Sigmoid colon (tissue), 7 donors: ENCODE data around the gene ENPP6. TPM values are rescaled to one million over a fixed set of nuclear protein-coding genes. Genes with fewer than 3 reads are reported as not detected.

ENCODE experiments used
- DNase-seq: peaks from one replicate; pipeline ENCODE4 v3.0.0-alpha.2; 2019
- H3K27ac ChIP-seq, 4 donors: fragments of 200-600 bp; sonication (generic); one replicate each; pipeline ENCODE4 v1.5.1; 2016 to 2019; ENCODE audit warnings: mild to moderate bottlenecking in 1 of 4
- H3K27me3 ChIP-seq, 3 donors: fragments of 200-600 bp; sonication (generic); one replicate each; pipeline ENCODE4 v1.5.1; 2019; ENCODE audit warnings: mild to moderate bottlenecking in 1 of 3
- H3K36me3 ChIP-seq, 4 donors: fragments of 200-600 bp; sonication (generic); one replicate each; pipeline ENCODE4 v1.5.1; 2016 to 2019
- H3K4me1 ChIP-seq, 4 donors: fragments of 200-600 bp; sonication (generic); one replicate each; pipeline ENCODE4 v1.5.1; 2017 to 2019
- H3K4me3 ChIP-seq, 4 donors: fragments of 200-600 bp; sonication (generic); one replicate each; pipeline ENCODE4 v1.5.1; 2017 to 2019; ENCODE audit warnings: mild to moderate bottlenecking in 2 of 4, moderate library complexity in 1 of 4
- H3K9me3 ChIP-seq, 4 donors: fragments of 200-600 bp in 3 of 4; sonication (generic) in 3 of 4; one replicate each; pipeline versions ENCODE4 v1.5.1 to v1.6.1; 2013 to 2019
- EP300 ChIP-seq, 4 donors: sonication (generic); formaldehyde crosslinking; IDR thresholded peaks; one replicate each; pipeline ENCODE4 v1.6.1; 2017; ENCODE audit warnings: antibody characterized with exemption in 4 of 4
- POLR2A ChIP-seq, 2 donors: fragments of 450-650 bp; IDR thresholded peaks; one replicate each; pipeline ENCODE4 v1.6.1; 2016; ENCODE audit warnings: antibody characterized with exemption in 2 of 2, mild to moderate bottlenecking in 2 of 2, moderate library complexity in 2 of 2
- POLR2AphosphoS5 ChIP-seq, 4 donors: sonication (generic); formaldehyde crosslinking; IDR thresholded peaks; one replicate each; pipeline ENCODE4 v1.6.1; 2017; ENCODE audit warnings: antibody characterized with exemption in 4 of 4
- WGBS, 2 donors: extraction: QIAGEN DNeasy Blood & Tissue Kit; methylation state at CpG; one replicate each; pipeline ENCODE4 v1.1.7; 2013; 5-methylcytosine and 5-hydroxymethylcytosine counted together
- intact Hi-C: fragments of 100-400 bp; cut with DNase I; formaldehyde crosslinking; loops from one replicate; pipeline ENCODE4 v1.15.1; 2023
- polyA plus RNA-seq, 3 donors: library from polyadenylated mRNA; stranded (reverse); fragments of 200-250 nt; gene quantifications; one replicate each; pipeline ENCODE4 v1.2.3, GENCODE V29; 2013
- total RNA-seq, 4 donors: library from RNA; depleted of rRNA; stranded (reverse); fragments of >200 nt; gene quantifications; one replicate each; pipeline ENCODE4 v1.1.0, GENCODE V29; 2016
- TF ChIP-seq, protein P1 (sequence below), 4 experiments: fragments of 450-650 bp in 3 of 4; fragments of 200-600 bp in 1 of 4; IDR thresholded peaks; one replicate each; pipeline ENCODE4 v1.5.1; 2016 to 2019; ENCODE audit warnings: antibody characterized with exemption in 4 of 4, mild to moderate bottlenecking in 3 of 4, moderate library complexity in 2 of 4
- donor health status: healthy with polysubstance abuse.
- donor health status: Bipolar disorder and iron deficiency.
- donor health status: healthy.

The ENPP6 gene
- under 1 TPM; 0.27 to 0.66 (median 0.32) TPM for total RNA-seq
- polyA plus RNA-seq, result under 1 TPM; under 0.01 to 0.46 (median 0.31) TPM

DNA sequence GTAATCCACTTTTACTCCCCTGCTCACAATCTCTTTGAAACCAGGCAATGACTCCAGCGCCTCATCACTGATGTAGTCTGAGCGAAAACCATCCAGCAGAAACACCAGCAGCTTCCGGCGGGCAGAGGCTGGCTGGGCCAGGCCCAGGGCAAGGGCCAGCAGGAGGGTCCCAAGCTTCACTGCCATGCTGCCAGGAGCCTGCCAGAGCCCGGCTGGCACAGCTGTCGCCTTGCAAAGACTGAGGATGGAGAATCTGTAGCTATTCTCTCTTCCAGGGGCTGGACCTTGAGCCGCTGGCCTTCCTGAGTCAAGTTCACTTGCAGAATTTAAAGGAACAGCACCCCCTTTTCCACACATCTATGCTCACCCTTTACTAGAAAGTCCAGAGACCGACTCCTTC, at the start of gene ENPP6:
ENPP6 (minus strand) TSS at position 240 of the 400 bp plus-strand sequence; CDS start at position 186, 54 bp downstream.
- Histone ChIP-seq H3K27me3 (no peaks in the 10 kb centered on the region), H3K27ac (no peak within 1 kb of the TSS), H3K4me1 (no peaks in the 10 kb centered on the region), H3K9me3 (no peaks in the 10 kb centered on the region), H3K36me3 (no peaks in the 10 kb centered on the region), H3K4me3 (no peak within 1 kb of the TSS)
- WGBS, 2 donors, result 74 to 80% methylated on average over 8 of the region's 8 CpGs
- TF ChIP-seq EP300 (IDR thresholded peaks at IDR 0.05) (no peak), POLR2AphosphoS5 (IDR thresholded peaks at IDR 0.05) (no peak), POLR2A (IDR thresholded peaks at IDR 0.05) (no peak)
- TF ChIP-seq, protein P1, sequence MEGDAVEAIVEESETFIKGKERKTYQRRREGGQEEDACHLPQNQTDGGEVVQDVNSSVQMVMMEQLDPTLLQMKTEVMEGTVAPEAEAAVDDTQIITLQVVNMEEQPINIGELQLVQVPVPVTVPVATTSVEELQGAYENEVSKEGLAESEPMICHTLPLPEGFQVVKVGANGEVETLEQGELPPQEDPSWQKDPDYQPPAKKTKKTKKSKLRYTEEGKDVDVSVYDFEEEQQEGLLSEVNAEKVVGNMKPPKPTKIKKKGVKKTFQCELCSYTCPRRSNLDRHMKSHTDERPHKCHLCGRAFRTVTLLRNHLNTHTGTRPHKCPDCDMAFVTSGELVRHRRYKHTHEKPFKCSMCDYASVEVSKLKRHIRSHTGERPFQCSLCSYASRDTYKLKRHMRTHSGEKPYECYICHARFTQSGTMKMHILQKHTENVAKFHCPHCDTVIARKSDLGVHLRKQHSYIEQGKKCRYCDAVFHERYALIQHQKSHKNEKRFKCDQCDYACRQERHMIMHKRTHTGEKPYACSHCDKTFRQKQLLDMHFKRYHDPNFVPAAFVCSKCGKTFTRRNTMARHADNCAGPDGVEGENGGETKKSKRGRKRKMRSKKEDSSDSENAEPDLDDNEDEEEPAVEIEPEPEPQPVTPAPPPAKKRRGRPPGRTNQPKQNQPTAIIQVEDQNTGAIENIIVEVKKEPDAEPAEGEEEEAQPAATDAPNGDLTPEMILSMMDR (IDR thresholded peaks at IDR 0.05), result no peak
- DNase-seq, result no peak
- intact Hi-C loops, result no loop called here

- Histone ChIP-seq H3K4me3 (no peak overlapping the region), H3K27me3 (no peaks in the 10 kb centered on the region), H3K9me3 (no peaks in the 10 kb centered on the region), H3K4me1 (peaks cover 0 to 8% (median 0%) of the 10 kb centered on the region in 4 donors), H3K27ac (peak overlapping the region in 1 of 4 donors; percentile 55), H3K36me3 (no peaks in the 10 kb centered on the region)
- no peak for DNase-seq
- intact Hi-C loops, result no loop called here
- TF ChIP-seq, protein P1 (IDR thresholded peaks at IDR 0.05), result no peak
- no peak for TF ChIP-seq POLR2A (IDR thresholded peaks at IDR 0.05)
- TF ChIP-seq EP300 (IDR thresholded peaks at IDR 0.05), result no peak
- TF ChIP-seq POLR2AphosphoS5 (IDR thresholded peaks at IDR 0.05), result no peak
- 34 to 51% methylated on average over 1 of the region's 1 CpG for WGBS, 2 donors
These were observed 49.5 kb upstream of the ENPP6 start for GRCh38 chr4:184267206-184267608.

- Histone ChIP-seq H3K36me3 (no peaks in the 10 kb centered on the region), H3K27ac (no peak overlapping the region), H3K4me3 (no peak overlapping the region), H3K27me3 (no peaks in the 10 kb centered on the region), H3K9me3 (no peaks in the 10 kb centered on the region), H3K4me1 (peaks cover 0 to 8% (median 0%) of the 10 kb centered on the region in 4 donors)
- TF ChIP-seq EP300 (IDR thresholded peaks at IDR 0.05) (no peak), POLR2AphosphoS5 (IDR thresholded peaks at IDR 0.05) (no peak), POLR2A (IDR thresholded peaks at IDR 0.05) (no peak)
- TF ChIP-seq, protein P1 (IDR thresholded peaks at IDR 0.05), result no peak
- no peak for DNase-seq
- intact Hi-C loops, result no loop called here
- 77 to 82% methylated on average over 16 of the region's 16 CpGs for WGBS, 2 donors
These were observed 48.1 kb upstream of the ENPP6 start for GRCh38 chr4:184265546-184266351.

DNA sequence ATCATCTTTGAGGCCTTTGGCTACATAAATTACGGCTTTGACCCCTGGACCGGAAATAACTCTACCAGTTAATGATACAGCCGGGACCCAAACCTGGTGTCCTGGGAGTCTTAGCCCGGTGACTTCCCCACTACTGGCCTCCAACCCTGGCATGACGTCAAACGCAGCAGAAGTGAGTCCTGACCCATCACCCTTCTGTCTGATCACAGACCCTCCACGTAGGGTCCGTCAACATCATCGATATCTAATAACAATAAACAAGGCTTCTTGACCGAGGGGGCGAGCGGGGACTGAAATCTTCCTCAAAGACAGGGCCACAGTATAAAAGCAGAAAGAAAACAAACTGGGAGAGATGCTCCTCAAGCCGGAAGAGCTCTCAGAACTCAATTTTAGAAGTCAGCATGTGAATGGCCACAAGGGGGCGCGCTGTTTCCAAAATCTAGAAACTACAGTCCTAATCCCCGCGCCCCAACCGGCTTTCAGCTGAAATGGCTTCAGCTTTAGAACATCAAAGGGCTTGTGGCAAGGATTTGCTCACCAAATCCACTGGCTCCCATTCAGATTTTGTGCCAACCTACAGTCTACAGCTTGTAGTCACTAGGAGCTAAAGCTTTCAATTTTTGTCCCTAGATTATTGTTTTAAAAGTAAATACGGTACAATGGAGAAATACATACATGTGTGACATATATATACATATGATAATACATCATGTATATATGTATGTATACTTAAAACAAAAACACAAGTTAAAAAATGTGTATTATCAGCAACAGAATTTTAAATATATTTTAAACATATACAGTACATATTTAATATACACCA, 46.4 kb upstream of the ENPP6 start:
- H3K4me1 ChIP-seq, result peaks cover 0 to 8% (median 0%) of the 10 kb centered on the region in 4 donors
- peak; percentile 96 for DNase-seq
- no peaks in the 10 kb centered on the region for H3K27me3 ChIP-seq
- intact Hi-C loops, result loop anchor here (1.0 to 5.0 kb wide), 3 partner anchors 213 to 385 kb away; partner anchors contain the start of genes CASP3 and PRIMPOL
- no peak overlapping the region for H3K4me3 ChIP-seq
- no peaks in the 10 kb centered on the region for H3K36me3 ChIP-seq
- no peak for TF ChIP-seq POLR2AphosphoS5 (IDR thresholded peaks at IDR 0.05)
- TF ChIP-seq, protein P1 (IDR thresholded peaks at IDR 0.05), result peak; percentile 72 to 94 (median 90)
- no peak for TF ChIP-seq EP300 (IDR thresholded peaks at IDR 0.05)
- no peak for TF ChIP-seq POLR2A (IDR thresholded peaks at IDR 0.05)
- 14 to 25% methylated on average over 19 of the region's 19 CpGs for WGBS, 2 donors
- H3K27ac ChIP-seq, result peak overlapping the region in 1 of 4 donors; percentile 5
- no peaks in the 10 kb centered on the region for H3K9me3 ChIP-seq
